Measurements from ENCODE around the gene ZMIZ2.

The ZMIZ2 gene

GRCh38 chr7:44709011-44709915, 39.4 kb upstream of the ZMIZ2 start:
- no peaks in the 10 kb centered on the region for H3K79me2 ChIP-seq (ENCODE audit: low read length)
- H3K9ac ChIP-seq (ENCODE audit: low read length): no peak overlapping the region
- no peaks in the 10 kb centered on the region for H3K9me3 ChIP-seq (ENCODE audit: insufficient read depth, low read length)
- H3K4me1 ChIP-seq (ENCODE audit: low read length): no peaks in the 10 kb centered on the region
- no peak overlapping the region for H3K4me2 ChIP-seq (ENCODE audit: low read length)
- H4K20me1 ChIP-seq (ENCODE audit: insufficient read depth, low read length): no peaks in the 10 kb centered on the region
- no peak overlapping the region for H2AFZ ChIP-seq (ENCODE audit: low read depth, low read length)
- peaks cover 5% of the 10 kb centered on the region for H3K36me3 ChIP-seq (replicated peaks; ENCODE audit: low read depth, low read length)
- no peak overlapping the region for H3K4me3 ChIP-seq (ENCODE audit: low read length)
- no peak overlapping the region for H3K27ac ChIP-seq (ENCODE audit: low read length)
- H3K27me3 ChIP-seq (ENCODE audit: low read depth, low read length): no peaks in the 10 kb centered on the region
- no peak for TF ChIP-seq EZH2phosphoT487 (IDR thresholded peaks at IDR 0.05; ENCODE audit: low read depth)
- no peak for TF ChIP-seq CTCF (IDR thresholded peaks at IDR 0.05; ENCODE audit: low read depth, low read length)

DNA sequence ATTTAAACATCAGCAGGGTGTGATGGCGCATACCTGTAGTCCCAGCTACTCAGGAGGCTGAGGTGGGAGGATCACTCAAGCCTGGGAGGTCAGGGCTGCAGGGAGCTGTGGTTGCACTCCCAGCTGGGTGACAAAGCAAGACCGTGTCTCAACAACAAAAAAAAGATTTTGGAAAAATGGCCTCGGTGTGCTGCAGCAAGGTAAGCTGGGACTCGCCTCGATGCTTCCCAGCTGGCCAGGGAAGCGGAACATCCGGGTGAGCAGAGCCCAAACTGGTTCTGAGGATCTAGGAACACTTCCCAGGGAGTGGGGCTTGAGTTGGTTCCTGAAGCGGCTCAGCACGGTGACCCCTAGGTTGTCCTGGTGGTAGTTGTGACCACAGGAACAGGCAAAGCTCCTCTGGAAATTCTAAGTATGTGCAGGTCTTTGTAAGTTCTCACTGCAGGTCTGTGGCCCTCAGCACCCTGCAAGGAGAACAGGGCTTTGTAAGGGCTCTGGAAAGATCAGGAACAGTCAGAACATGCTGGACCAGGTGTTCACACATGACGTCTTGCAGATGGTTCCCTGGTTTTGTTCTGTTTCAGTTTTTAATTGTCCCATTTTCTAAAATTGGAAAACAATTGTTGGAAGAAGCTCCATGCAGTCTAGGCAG, 38.6 kb upstream of the ZMIZ2 start:
- no peak overlapping the region for H3K4me2 ChIP-seq (ENCODE audit: low read length)

GRCh38 chr7:44711528-44711927, 37.1 kb upstream of the ZMIZ2 start:
- Histone ChIP-seq H3K4me2 (ENCODE audit: low read length) (no peak overlapping the region), H2AFZ (ENCODE audit: low read depth, low read length) (no peak overlapping the region), H3K27ac (ENCODE audit: low read length) (no peak overlapping the region), H3K4me1 (ENCODE audit: low read length) (no peaks in the 10 kb centered on the region), H3K27me3 (ENCODE audit: low read depth, low read length) (no peaks in the 10 kb centered on the region), H4K20me1 (ENCODE audit: insufficient read depth, low read length) (no peaks in the 10 kb centered on the region), H3K4me3 (ENCODE audit: low read length) (no peak overlapping the region), H3K79me2 (ENCODE audit: low read length) (no peaks in the 10 kb centered on the region), H3K9ac (ENCODE audit: low read length) (no peak overlapping the region), H3K36me3 (replicated peaks; ENCODE audit: low read depth, low read length) (peaks cover 5% of the 10 kb centered on the region), H3K9me3 (ENCODE audit: insufficient read depth, low read length) (no peaks in the 10 kb centered on the region)
- no peak for TF ChIP-seq EZH2phosphoT487 (IDR thresholded peaks at IDR 0.05; ENCODE audit: low read depth)
- no peak for TF ChIP-seq CTCF (IDR thresholded peaks at IDR 0.05; ENCODE audit: low read depth, low read length)

More for the DNA sequence above, 38.6 kb upstream of the ZMIZ2 start:
- Histone ChIP-seq H3K36me3 (replicated peaks; ENCODE audit: low read depth, low read length) (peaks cover 5% of the 10 kb centered on the region), H3K4me3 (ENCODE audit: low read length) (no peak overlapping the region), H2AFZ (ENCODE audit: low read depth, low read length) (no peak overlapping the region), H3K79me2 (ENCODE audit: low read length) (no peaks in the 10 kb centered on the region), H3K9ac (ENCODE audit: low read length) (no peak overlapping the region), H4K20me1 (ENCODE audit: insufficient read depth, low read length) (no peaks in the 10 kb centered on the region), H3K27me3 (ENCODE audit: low read depth, low read length) (no peaks in the 10 kb centered on the region), H3K4me1 (ENCODE audit: low read length) (no peaks in the 10 kb centered on the region), H3K27ac (ENCODE audit: low read length) (no peak overlapping the region), H3K9me3 (ENCODE audit: insufficient read depth, low read length) (no peaks in the 10 kb centered on the region)
- no peak for TF ChIP-seq EZH2phosphoT487 (IDR thresholded peaks at IDR 0.05; ENCODE audit: low read depth)
- no peak for TF ChIP-seq CTCF (IDR thresholded peaks at IDR 0.05; ENCODE audit: low read depth, low read length)

DNA sequence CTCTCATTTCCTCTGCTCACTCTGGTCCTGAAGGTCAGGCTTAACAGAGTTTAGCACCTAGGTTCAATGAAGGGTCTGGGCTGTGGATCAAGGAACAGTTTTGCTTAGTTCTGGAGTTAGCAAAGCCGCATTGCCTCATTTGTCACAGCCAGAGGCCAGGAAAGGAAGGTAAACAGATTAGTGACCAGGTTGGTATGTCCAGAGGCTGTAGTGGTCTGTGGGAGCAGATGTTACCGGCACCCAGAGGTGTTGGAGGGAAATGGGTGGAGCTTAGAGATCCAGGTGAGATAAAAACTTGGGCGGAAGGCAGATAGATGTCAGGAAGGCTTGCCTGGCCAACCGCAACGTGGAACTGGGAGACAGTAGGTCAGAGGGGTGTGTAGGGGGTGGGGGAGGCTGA, 36.6 kb upstream of the ZMIZ2 start:
- no peaks in the 10 kb centered on the region for H3K9me3 ChIP-seq (ENCODE audit: insufficient read depth, low read length)

More for the DNA sequence above, 36.6 kb upstream of the ZMIZ2 start:
- H3K36me3 ChIP-seq (replicated peaks; ENCODE audit: low read depth, low read length): peaks cover 5% of the 10 kb centered on the region
- H3K4me1 ChIP-seq (ENCODE audit: low read length): no peaks in the 10 kb centered on the region
- no peak overlapping the region for H3K4me3 ChIP-seq (ENCODE audit: low read length)
- no peaks in the 10 kb centered on the region for H3K79me2 ChIP-seq (ENCODE audit: low read length)
- no peak overlapping the region for H2AFZ ChIP-seq (ENCODE audit: low read depth, low read length)
- H3K27me3 ChIP-seq (ENCODE audit: low read depth, low read length): no peaks in the 10 kb centered on the region
- H3K4me2 ChIP-seq (ENCODE audit: low read length): no peak overlapping the region
- H3K27ac ChIP-seq (ENCODE audit: low read length): no peak overlapping the region
- TF ChIP-seq CTCF (IDR thresholded peaks at IDR 0.05; ENCODE audit: low read depth, low read length) (no peak), EZH2phosphoT487 (IDR thresholded peaks at IDR 0.05; ENCODE audit: low read depth) (no peak)
- H3K9ac ChIP-seq (ENCODE audit: low read length): no peak overlapping the region
- no peaks in the 10 kb centered on the region for H4K20me1 ChIP-seq (ENCODE audit: insufficient read depth, low read length)

Data from OCI-LY3 (cell line).